GM23248 (cell line): ENCODE data around the gene FRMD3.

ENCODE experiments used
- EZH2 ChIP-seq: fragments of 200-600 bp; sonication (generic); IDR thresholded peaks from 2 replicates; pipeline ENCODE4 v1.6.1; 2018; ENCODE audit warnings: antibody characterized with exemption, mild to moderate bottlenecking; ENCODE audit not compliant: insufficient read depth, poor library complexity, severe bottlenecking
- EZH2phosphoT487 ChIP-seq: fragments of 200-600 bp; sonication (generic); IDR thresholded peaks from 2 replicates; pipeline ENCODE4 v1.6.1; 2018; ENCODE audit warnings: antibody characterized with exemption, moderate library complexity, mild to moderate bottlenecking, low read depth; ENCODE audit not compliant: insufficient read depth

- TF ChIP-seq EZH2: no peak
- TF ChIP-seq EZH2phosphoT487: no peak
These were observed 318.2 kb downstream of the FRMD3 start for GRCh38 chr9:83219924-83220438.
